COLO668 (cell line): ENCODE data around the gene IRF2BP2.

ENCODE experiments used
- DNase-seq: peaks from one replicate; lab custom pipeline; 2025; ENCODE audit not compliant: unreplicated experiment; lab: John Stamatoyannopoulos, UW

IRF2BP2 gene

GRCh38 chr1:234585330-234586055 lies 24.5 kb downstream of the IRF2BP2 start:
- DNase-seq = no peak

DNA sequence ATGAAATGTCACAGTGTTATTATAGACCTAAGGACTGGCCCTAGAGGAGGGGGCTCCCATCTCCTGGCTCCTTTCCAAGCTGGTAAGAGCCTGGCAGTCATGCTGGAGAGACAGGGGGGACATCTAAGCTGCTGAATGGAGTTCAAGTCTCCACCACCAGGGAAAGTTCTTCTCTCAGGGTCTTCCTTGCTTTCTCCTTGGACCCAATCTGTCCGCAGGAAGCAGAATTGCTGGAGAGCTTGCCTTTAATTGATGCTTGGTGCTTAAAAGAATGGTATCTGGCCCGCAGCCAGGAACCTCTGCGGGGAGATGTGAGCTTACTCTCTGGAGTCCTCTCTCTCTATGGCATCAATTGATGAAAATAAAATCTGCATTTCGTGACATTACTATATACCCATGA lies 25.1 kb downstream of the IRF2BP2 start:
- DNase-seq = no peak

- no peak for DNase-seq
Measured at GRCh38 chr1:234584420-234584805, 25.6 kb downstream of the IRF2BP2 start.

- no peak for DNase-seq
Measured at GRCh38 chr1:234583755-234584419, 26.1 kb downstream of the IRF2BP2 start.

DNA sequence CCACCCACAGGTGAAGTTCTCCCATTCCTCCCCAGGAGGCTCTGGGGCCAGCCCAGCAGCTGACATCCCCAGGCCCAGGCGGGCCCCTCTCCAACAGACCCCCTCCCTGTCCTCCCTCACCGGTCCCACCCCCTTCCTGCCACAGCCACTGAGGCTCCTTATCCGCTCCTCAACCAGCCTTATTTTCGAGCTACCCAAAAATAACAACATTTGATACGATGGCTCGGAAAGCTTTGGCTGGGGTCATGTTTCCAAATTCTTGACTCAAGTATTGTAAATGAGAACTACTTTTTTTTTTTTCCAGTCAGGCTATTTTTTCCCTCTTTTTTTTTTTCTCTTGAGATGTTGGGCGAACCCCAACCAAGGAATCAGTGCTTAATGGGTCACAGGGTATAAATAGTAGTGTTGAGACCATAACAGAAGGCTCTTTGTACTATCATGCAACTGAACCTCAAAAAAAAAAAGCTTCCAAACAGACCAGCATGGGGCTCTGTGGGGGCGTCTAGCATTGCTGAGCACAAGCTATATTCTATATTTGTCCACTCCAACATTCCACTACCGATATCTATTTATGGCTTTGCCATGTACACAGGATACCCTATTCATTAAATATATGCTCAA lies 27.2 kb downstream of the IRF2BP2 start:
- DNase-seq = no peak

DNA sequence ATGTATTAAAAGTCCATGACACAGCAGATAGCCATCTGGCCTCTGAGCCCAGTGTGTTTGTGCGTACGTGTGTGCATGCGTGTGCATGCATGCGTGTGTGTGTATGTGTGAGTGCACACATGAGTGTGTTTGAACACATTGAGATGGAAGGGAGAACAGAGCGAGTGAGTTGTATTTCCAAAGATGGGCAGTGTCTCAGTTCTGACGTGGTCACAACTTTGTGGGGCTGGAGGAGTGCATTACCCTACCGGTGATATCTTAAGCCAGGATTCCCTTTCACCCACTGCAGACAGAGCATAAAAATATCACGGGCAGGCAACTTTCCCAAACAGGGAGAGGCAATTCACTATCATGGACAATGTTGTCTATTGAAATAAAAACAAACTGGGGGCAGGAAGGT lies 27.8 kb downstream of the IRF2BP2 start:
- no peak for DNase-seq

GRCh38 chr1:234581063-234581714 lies 28.8 kb downstream of the IRF2BP2 start:
- no peak for DNase-seq

GRCh38 chr1:234579967-234580366 lies 30.0 kb downstream of the IRF2BP2 start:
- no peak for DNase-seq

DNA sequence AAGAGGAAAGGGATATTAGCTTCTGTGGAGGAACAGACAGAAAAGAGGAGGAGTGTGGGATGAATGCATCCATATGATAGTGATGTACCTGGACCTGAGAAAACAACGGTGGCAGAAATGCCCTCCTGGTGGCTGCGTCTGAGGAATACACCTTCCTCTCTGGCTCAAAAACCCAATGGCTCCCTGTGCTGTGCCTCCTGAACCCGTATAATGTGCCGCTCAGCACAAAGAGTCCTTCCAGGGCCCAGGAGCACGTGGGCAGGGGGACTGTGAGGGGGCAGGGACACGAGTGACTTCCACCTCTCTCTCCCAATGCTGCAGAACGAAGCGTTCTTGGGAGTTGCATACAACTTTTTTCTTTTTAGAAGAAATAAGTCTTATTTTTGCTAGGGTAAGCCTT lies 31.2 kb downstream of the IRF2BP2 start:
- DNase-seq = no peak

GRCh38 chr1:234578087-234578486 lies 31.9 kb downstream of the IRF2BP2 start:
- DNase-seq = no peak

DNA sequence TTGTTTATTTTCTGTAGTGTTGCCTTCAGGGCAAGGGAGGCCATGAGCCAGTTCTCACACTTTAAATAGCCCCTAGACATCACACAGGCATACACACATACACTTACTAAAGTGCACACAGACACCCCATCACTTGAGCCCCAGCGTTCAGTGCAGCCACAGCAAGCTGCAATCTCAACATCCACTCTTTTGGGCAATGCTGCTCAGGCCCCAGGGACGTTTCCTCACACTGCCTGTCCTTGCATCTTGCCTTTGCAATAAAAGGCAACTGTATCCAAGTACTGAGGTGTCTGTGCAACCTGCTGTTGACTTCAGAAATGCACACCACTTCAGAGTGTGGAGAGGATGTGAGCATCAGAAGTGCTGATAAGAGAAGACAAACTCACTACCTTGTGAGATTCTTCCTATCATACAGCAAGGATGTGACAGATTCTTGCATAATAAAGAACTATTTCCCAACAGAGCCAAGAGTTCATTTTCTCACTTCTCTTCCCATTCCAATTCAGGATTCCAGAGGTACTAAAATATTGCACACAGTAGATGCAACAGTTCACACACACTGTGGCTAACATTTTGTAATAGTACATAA lies 36.2 kb downstream of the IRF2BP2 start:
- no peak for DNase-seq

GRCh38 chr1:234572966-234573365 lies 37.0 kb downstream of the IRF2BP2 start:
- no peak for DNase-seq

GRCh38 chr1:234571702-234572101 lies 38.3 kb downstream of the IRF2BP2 start:
- DNase-seq = no peak

DNA sequence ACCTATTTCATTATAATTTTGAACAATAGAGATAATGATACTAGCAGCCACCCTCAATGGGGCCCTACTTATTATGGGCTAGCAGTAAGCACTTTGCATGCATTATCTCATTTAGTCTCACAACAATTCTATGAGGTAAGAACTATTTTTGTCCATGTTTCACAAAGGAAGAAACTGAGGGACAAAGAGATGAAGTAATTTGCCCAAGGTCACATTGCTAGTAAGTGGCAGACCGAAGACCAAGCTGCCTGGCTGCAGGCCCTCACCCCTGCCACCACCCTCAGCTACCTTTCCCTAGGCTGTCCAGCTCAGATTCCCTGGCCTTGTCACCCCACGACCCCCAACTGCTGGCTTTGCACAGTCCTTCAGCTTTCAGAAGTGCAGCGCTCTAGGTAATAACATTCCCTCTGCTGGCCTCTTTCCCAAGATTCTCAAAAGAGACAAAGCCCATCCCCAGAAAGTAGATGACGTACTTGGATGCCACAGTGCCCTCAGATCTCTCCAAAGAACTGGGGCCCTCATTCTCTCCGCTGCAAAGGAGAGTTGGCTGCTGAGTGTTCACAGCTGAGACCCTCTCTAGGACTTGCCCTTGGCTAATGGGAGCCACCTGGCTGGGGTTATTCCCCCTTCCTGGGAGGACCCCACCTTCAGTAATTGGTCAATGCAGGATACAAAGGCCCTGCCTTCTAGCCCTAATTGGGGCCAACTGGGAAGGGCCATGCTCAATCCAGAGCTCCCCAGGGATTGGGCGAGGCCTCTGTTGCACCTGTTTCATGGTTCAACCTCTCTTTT lies 39.5 kb downstream of the IRF2BP2 start:
- DNase-seq = no peak

DNA sequence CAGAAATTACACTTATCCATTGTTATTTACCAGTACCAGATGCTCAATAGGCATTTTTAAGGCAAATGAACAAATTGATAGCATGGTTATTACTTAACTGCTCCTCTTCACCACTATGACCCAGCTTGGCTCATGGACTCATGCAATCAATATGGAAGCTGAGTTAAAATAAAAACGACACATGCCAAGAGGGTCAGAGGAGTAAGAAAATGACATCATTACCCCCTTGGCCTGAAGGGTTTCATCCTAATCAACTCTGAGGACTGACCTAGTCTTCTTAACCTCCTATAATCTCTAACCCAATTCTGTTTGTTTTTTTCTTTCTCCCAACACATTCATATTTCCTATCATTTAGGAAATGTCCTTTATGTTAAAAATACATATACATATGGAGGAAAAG lies 41.6 kb downstream of the IRF2BP2 start:
- DNase-seq = no peak

- no peak for DNase-seq
Measured at GRCh38 chr1:234565132-234565531, 44.8 kb downstream of the IRF2BP2 start.

GRCh38 chr1:234564035-234565029 lies 45.6 kb downstream of the IRF2BP2 start:
- DNase-seq = no peak

GRCh38 chr1:234562334-234562733 lies 47.6 kb downstream of the IRF2BP2 start:
- DNase-seq = no peak

DNA sequence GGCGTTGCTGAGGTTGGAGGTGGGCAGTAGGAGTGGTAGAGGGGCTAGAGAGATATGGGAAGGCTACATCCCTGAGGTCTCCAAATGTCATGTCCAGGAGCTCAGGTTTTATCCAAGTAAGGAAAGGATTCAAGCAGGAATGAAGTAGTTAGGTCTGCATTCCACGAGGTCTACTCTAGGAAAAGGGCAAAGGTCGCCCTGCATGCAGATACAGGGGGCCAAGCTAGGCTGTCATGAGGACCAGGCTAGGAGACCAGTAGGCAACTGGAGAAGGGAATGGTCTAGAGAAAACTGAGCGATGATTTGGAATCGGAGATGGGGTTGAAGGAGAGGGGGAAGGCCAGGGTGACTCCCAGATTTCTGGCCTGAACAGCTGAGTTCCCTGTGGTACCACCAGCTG lies 48.7 kb downstream of the IRF2BP2 start:
- no peak for DNase-seq
